Activated naive CD4-positive, alpha-beta T cell treated with anti-CD3 and anti-CD28 coated beads, Interleukin-2, amount 10 ng/mL, durations not matched to agents 7 days and 5 days (primary cell): ENCODE data around the gene NTM.
A peak's percentile ranks its signal among the peaks of the same experiment; 100 is the strongest.
"Not testable (repeated sequence)": the region's sequence is repeated elsewhere in the genome, so short reads cannot be mapped to it uniquely, and the experiment has no call there.

Experiments used
- CTCF ChIA-PET: fragments of 350-600 bp; sonication (Branson Sonifier 250); formaldehyde crosslinking; loops from one replicate; lab custom pipeline; 2021; ENCODE audit warnings: antibody characterized with exemption; lab: Charles Lee
- DNase-seq: peaks from one replicate; pipeline ENCODE4 v3.0.0-alpha.2; 2020
- H3K27ac Mint-ChIP-seq: one replicate; pipeline ENCODE4 v1.8.0; 2021; ENCODE audit warnings: mild to moderate bottlenecking, moderate library complexity, mixed read lengths
- H3K27me3 Mint-ChIP-seq: one replicate; pipeline ENCODE4 v1.8.0; 2021; ENCODE audit warnings: mild to moderate bottlenecking, mixed read lengths
- H3K36me3 Mint-ChIP-seq: one replicate; pipeline ENCODE4 v1.8.0; 2021; ENCODE audit warnings: mixed read lengths
- H3K4me1 Mint-ChIP-seq: one replicate; pipeline ENCODE4 v1.8.0; 2021; ENCODE audit warnings: mixed read lengths
- H3K4me3 Mint-ChIP-seq: one replicate; pipeline ENCODE4 v1.8.0; 2021; ENCODE audit warnings: mild to moderate bottlenecking, moderate library complexity, mixed read lengths
- H3K9me3 Mint-ChIP-seq: one replicate; pipeline ENCODE4 v1.8.0; 2021; ENCODE audit warnings: mixed read lengths

Gene NTM

DNA sequence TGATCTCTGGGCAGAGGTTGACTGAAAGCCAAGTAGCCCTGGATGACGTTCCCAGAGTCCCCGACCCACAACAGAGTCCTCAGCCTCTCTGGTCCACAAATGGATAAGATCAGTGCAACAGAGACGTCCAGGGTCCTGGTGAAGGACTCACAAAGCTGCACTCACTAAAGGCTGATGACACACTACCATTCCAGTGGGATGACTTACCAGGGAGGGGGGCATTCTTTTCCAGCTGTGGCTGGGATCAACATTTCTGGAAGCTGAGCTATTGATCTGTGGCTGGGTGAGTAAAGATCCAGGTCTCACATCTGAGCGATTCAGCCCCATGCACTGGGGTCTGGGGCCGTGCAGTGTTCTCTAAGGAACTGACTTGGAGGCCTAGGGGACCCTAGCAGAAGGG lies 296.2 kb downstream of the NTM start:
- CTCF ChIA-PET = no interaction called here
- H3K27ac Mint-ChIP-seq = no peak overlapping the region

DNA sequence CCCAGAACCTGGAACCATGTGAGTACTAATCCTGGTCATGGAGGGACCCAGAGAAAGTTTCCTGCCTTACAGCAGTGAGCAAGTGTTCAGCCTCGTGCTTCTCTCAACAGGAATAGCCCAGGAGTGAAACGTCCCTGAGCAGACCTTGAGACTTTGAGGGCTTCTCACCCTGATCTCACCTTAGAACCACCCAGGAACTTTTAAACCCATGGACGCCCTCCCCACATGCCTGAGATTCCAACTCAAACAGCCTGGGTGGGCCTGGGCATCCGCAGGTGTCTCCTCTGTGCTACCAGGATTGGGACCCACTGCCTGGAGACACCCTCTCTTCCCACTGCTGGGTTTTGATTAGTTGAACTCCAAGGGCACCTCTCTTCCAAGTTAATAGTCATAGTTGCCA lies 297.2 kb downstream of the NTM start:
- no peaks in the 10 kb centered on the region for H3K27me3 Mint-ChIP-seq
- CTCF ChIA-PET = interaction anchor here (0.7 to 1.2 kb wide), 3 partner anchors 16 to 603 kb away, joined by 3 to 4 read pairs (median 3); no protein-coding TSS in a partner anchor
- DNase-seq = no peak
- no peaks in the 10 kb centered on the region for H3K36me3 Mint-ChIP-seq
- H3K4me1 Mint-ChIP-seq = no peaks in the 10 kb centered on the region
- no peaks in the 10 kb centered on the region for H3K9me3 Mint-ChIP-seq
- H3K27ac Mint-ChIP-seq = no peak overlapping the region
- no peak overlapping the region for H3K4me3 Mint-ChIP-seq

More for the DNA sequence above, 296.2 kb downstream of the NTM start:
- H3K9me3 Mint-ChIP-seq = no peaks in the 10 kb centered on the region
- no peaks in the 10 kb centered on the region for H3K36me3 Mint-ChIP-seq
- no peak overlapping the region for H3K4me3 Mint-ChIP-seq
- no peaks in the 10 kb centered on the region for H3K4me1 Mint-ChIP-seq
- H3K27me3 Mint-ChIP-seq = no peaks in the 10 kb centered on the region
- no peak for DNase-seq

DNA sequence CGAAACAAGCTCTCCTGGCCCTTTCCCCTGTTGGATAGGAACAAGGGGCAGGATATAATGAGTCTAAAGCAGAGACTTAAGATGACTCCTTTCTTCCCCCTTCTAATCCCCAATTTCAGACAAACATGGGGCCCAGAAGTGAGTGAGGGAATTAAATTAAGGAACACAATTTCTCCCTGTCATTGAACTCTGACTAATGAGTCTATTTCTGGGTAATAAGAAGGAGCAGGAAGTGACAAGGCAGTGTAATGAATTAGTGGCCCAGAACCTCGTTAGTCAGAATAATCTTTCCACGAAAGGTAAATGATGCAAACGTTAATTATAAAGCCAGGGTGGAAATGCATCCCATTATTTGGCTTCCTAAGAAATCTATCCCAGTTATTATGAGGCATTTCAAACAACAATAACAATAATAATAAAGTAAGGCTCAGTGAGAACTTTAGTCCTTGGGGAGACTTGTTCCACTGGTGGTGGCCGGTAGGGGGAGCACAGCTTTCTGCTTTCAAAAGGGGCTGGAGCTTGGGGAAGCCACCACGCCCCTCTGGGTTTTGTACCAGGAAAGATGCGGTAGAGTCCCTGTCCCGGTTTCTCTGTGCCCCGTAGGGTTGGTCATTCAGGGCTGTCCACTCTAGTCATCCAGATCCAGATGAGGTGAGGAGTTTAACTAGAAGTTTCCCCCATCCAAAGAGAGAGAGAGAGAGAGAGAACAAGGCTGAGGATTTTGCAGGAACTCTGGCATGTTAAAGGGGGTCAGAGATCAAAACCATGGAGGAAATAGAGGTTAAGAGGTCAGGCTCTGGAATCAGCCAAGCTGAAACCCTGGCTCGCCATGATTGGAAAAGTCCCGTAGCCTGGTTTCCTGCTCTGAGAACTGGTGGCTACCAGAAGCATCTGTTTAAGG lies 298.3 kb downstream of the NTM start:
- H3K4me1 Mint-ChIP-seq = no peaks in the 10 kb centered on the region
- H3K27ac Mint-ChIP-seq = no peak overlapping the region
- H3K36me3 Mint-ChIP-seq = no peaks in the 10 kb centered on the region
- CTCF ChIA-PET = interaction anchor here (0.8 to 2.7 kb wide), 7 partner anchors 10 to 620 kb away, joined by 3 to 8 read pairs (median 3); no protein-coding TSS in a partner anchor
- no peaks in the 10 kb centered on the region for H3K27me3 Mint-ChIP-seq
- no peaks in the 10 kb centered on the region for H3K9me3 Mint-ChIP-seq
- no peak overlapping the region for H3K4me3 Mint-ChIP-seq
- DNase-seq = peak; percentile 52

DNA sequence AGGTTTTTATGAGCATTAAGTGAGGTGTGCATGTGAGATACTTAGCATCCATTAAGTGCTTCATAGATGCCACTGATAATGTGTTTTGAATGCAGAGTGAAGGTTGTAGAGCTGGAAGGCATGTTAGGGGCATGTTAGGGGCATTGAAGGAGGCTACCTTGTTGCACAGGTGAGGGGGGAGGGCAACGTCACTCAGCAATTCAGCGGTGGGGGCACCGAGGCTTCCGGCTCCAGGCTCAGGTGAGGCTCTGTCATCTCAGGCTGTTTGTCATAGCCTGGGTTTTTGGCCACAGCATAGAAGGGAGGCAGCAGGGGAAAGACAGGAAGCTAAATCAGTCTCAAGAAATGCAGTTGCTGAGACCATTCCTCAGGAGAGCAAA lies 299.0 kb downstream of the NTM start:
- Mint-ChIP-seq H3K27ac (no peak overlapping the region), H3K27me3 (peaks cover 3% of the 10 kb centered on the region), H3K9me3 (no peaks in the 10 kb centered on the region), H3K36me3 (no peaks in the 10 kb centered on the region), H3K4me3 (no peak overlapping the region), H3K4me1 (no peaks in the 10 kb centered on the region)
- CTCF ChIA-PET = interaction anchor here (0.8 to 2.7 kb wide), 6 partner anchors 9 to 621 kb away, joined by 3 to 8 read pairs (median 5); no protein-coding TSS in a partner anchor
- DNase-seq = no peak

DNA sequence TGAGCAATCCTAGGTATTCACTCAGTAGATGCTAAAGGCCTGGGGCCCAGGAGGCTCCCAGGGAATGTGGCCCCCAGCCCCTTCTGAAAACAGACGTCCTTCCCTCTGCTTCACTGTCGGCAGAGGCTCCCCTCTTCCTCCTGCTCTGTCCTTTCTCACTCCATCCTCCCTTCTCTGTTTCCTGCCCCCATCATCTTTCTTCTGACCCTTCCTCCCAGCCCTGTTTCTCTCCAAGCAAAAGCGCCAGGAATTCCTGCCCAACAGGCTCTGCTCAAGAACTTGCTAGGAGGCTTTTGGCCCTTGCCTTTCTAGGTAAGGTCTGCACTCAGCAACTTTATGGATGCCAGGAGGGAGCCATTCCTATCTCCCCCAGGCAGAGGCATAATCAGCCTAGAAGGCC lies 300.5 kb downstream of the NTM start:
- Mint-ChIP-seq H3K4me3 (no peak overlapping the region), H3K27ac (no peak overlapping the region), H3K36me3 (no peaks in the 10 kb centered on the region), H3K27me3 (peaks cover 3% of the 10 kb centered on the region), H3K9me3 (no peaks in the 10 kb centered on the region), H3K4me1 (no peaks in the 10 kb centered on the region)
- DNase-seq = no peak
- CTCF ChIA-PET = interaction anchor here (1.3 kb wide), 1 partner anchor 610 kb away, joined by 4 read pairs; no protein-coding TSS in a partner anchor

DNA sequence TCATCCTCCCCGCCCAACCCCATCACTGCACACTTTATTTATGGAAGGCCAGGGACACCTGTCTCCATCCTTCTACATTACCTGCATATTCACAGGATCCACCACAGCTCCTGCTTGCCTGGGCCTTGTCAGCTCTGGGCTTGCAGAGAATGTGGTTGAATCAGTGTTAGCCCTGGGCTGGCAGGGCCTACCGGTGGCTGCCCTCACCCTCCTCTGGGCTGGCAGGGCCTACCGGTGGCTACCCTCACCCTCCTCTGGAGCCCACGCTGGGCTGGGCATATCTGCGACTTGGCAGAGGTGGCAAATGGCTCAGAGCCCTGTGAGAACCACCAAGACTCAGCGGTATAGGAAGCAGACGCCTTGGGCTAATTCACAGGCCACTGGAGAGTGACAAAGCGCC lies 300.9 kb downstream of the NTM start:
- Mint-ChIP-seq H3K9me3 (no peaks in the 10 kb centered on the region), H3K27ac (no peak overlapping the region), H3K4me1 (no peaks in the 10 kb centered on the region), H3K36me3 (no peaks in the 10 kb centered on the region), H3K27me3 (peaks cover 3% of the 10 kb centered on the region), H3K4me3 (no peak overlapping the region)
- CTCF ChIA-PET = no interaction called here
- no peak for DNase-seq

DNA sequence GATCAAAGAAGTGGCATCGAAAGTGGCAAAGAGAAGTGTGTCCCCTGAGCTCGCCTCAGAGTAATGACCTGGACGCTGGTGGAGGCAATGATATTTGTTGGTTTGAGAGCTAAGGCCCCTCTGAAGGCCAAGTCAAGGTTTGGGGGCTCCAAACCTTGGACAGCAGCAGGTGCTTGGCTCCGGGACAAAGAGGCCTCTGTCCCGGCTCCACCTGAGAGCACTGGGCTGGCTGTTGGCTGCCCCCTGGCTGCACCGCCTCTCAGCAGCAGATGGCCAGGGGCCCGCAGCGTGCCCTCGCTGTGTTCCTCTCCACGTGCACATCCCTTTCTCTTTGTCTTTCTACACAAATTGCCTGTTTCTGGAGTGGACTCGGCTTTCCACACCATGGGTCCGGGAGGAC lies 301.3 kb downstream of the NTM start:
- peaks cover 3% of the 10 kb centered on the region for H3K27me3 Mint-ChIP-seq
- DNase-seq = no peak
- H3K36me3 Mint-ChIP-seq = no peaks in the 10 kb centered on the region
- CTCF ChIA-PET = no interaction called here
- no peak overlapping the region for H3K4me3 Mint-ChIP-seq
- no peaks in the 10 kb centered on the region for H3K4me1 Mint-ChIP-seq
- H3K9me3 Mint-ChIP-seq = no peaks in the 10 kb centered on the region
- no peak overlapping the region for H3K27ac Mint-ChIP-seq

DNA sequence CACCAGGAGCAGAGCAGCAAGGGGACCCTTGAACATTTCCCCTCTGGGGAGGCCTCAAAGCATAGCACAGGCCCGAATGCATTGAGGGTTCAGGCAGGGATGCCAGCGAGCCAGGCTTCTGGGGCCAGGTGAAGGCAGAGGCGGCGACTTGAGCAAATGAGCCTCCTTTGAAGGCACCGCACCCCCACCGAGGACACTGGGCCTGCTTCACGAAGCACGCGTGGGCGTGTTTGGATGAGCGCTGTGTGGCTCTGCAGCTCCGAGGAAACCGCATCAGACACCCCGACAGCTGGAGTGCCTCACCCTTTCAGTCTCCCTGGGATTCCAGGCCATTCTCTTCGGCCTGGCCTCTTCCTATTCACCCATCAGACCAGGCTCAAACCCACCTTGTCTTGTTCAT lies 301.8 kb downstream of the NTM start:
- no peaks in the 10 kb centered on the region for H3K4me1 Mint-ChIP-seq
- no peak overlapping the region for H3K4me3 Mint-ChIP-seq
- CTCF ChIA-PET = no interaction called here
- H3K27me3 Mint-ChIP-seq = peaks cover 3% of the 10 kb centered on the region
- no peak for DNase-seq
- H3K27ac Mint-ChIP-seq = no peak overlapping the region
- no peaks in the 10 kb centered on the region for H3K36me3 Mint-ChIP-seq
- no peaks in the 10 kb centered on the region for H3K9me3 Mint-ChIP-seq

DNA sequence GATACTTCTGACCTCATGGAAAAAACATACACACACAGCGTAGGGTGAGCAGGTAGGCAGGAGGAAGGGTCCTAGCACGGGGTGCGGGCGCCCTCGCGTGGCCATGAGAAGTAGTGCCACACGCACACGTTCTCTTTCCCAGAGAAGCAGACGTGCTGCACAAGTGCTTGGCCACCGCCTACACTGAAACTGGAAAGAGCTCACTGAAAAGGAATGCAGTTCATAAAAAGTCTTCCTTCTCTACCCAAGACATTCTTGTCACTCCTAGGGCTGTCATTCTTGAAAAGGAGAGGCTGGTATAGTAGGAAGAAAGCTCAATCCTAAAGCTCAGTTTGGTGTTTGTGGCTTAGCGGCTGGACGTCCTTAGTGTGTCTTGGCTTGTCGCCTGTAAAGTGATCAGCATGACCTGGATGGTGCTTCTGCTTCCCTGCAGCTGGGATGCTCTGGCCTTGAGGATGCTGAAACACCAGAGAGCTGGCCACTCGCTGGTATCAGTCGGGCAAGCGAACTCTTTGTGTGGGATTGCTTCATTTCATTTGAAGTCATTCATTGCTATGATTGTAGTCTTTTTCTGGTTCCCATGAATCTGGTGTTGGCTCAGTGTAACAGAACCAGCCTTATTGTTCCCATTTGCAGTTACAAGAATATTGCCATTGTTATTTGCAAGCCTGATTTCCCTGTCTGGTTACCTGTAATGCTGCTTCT lies 303.8 kb downstream of the NTM start:
- H3K27ac Mint-ChIP-seq = no peak overlapping the region
- H3K9me3 Mint-ChIP-seq = no peaks in the 10 kb centered on the region
- DNase-seq = peak; percentile 62
- H3K36me3 Mint-ChIP-seq = no peaks in the 10 kb centered on the region
- H3K4me3 Mint-ChIP-seq = no peak overlapping the region
- H3K4me1 Mint-ChIP-seq = no peaks in the 10 kb centered on the region
- CTCF ChIA-PET = interaction anchor here (0.6 to 1.9 kb wide), 17 partner anchors 9 to 752 kb away, joined by 3 to 24 read pairs (median 3); no protein-coding TSS in a partner anchor
- H3K27me3 Mint-ChIP-seq = peaks cover 3% of the 10 kb centered on the region

DNA sequence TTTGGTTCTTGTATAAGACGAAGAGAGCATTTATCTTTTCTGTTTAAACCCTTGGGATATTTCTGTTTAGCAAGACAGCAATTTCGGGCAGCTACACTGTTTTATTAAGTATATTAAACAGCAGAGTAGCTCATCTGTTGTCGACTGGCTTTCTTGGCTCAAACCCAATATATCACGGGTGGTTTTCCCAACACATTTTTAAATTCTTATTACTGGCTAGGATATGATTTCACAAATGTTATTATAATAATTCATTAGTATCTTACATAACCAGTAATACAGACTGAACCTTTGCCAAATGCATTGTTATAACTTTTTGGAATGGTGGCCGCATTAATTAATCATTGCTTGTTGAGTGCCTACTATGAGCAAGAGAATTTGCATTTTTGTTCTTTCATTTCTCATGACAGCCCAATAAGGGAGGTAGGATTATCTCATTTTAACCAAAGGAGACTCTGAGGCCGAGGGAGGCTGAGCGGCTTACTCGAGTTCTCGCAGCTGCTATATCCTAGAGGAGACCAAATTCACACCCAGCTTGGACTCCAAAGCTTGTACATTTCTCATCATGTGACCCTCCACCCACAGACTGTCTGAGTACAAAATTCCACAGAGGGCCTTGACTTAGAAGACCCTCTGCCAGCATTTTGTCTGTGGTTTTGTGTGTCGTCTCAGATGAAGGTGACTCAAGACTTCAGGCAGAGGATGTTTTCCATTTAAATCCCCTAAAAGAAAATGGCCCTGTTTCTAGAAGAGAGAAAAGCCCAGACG lies 304.9 kb downstream of the NTM start:
- Mint-ChIP-seq H3K9me3 (no peaks in the 10 kb centered on the region), H3K27me3 (peaks cover 3% of the 10 kb centered on the region), H3K27ac (no peak overlapping the region), H3K36me3 (no peaks in the 10 kb centered on the region), H3K4me3 (no peak overlapping the region), H3K4me1 (no peaks in the 10 kb centered on the region)
- no peak for DNase-seq
- CTCF ChIA-PET = interaction anchor here (1.1 to 1.9 kb wide), 8 partner anchors 9 to 611 kb away, joined by 3 to 24 read pairs (median 4); no protein-coding TSS in a partner anchor

DNA sequence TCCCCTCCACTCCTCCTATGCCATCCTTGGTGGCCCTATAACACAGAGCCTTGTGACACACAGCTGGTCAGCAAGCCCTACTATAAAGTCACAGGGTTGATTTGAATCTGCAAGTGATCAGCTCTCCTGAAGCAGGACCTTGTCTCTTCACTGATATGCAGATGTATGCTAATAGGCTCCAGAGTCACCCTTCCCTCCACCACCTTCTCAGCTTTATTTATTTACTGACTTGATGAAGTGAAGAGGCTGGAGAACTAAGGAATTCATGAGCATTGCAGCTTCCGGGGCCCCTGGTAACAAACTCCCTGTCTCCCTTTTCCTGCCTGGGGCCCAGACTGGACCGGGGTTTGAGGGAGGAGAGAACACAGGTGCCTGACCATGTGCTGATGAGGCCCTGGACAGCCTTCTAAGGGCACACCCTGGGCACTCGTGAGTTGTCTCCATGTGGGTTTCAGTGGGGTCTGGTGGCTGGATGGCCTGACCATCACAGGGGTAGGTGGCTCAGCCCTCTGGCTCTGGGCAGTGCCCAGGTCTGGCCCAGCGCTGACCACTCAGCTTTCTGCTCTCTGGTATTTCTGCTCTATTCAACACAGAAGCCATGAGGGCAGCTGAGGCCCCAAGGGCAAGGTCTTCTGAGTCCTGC lies 307.5 kb downstream of the NTM start:
- CTCF ChIA-PET = interaction anchor here (0.6 to 2.3 kb wide), 4 partner anchors 9 to 613 kb away, joined by 3 to 8 read pairs (median 4); no protein-coding TSS in a partner anchor

DNA sequence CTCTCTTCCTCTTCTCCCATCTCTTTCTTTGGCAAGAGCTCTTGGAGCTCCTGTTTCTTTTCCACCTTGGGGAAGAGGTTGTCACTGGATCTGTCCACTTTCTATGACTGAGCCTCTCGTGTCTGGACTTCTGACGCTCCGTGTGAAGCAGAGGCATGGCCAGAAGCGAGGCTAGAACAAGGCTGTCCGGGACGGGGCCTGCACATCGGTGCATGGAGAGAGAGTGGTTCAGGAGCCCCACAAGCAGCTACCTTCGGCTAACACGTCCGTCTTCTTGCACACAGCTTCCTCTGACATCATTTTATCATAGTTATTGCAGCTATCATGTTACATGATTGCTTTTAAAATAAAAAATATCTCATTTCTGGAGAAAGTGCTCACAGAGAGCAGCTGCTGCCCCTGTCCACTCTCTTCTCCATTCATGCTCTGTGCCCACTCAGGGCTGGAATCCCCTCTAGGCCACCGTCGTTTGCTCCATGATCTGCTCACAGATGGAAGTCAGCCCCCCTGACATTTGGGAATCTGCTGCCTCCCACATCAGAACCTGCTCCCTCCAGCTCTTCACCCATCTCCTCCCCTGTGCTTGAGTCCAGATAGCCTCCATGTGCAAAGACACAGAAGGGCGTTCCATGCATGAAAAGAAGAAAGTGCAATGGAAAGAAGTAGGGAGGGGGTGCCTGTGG lies 308.4 kb downstream of the NTM start:
- no peak overlapping the region for H3K4me3 Mint-ChIP-seq
- DNase-seq = no peak
- H3K27me3 Mint-ChIP-seq = peaks cover 3% of the 10 kb centered on the region
- H3K9me3 Mint-ChIP-seq = no peaks in the 10 kb centered on the region
- CTCF ChIA-PET = interaction anchor here (0.9 to 2.3 kb wide), 3 partner anchors 9 to 614 kb away, joined by 4 to 8 read pairs (median 4); no protein-coding TSS in a partner anchor
- H3K36me3 Mint-ChIP-seq = no peaks in the 10 kb centered on the region
- H3K4me1 Mint-ChIP-seq = no peaks in the 10 kb centered on the region
- no peak overlapping the region for H3K27ac Mint-ChIP-seq

More for the DNA sequence above, 307.5 kb downstream of the NTM start:
- Mint-ChIP-seq H3K4me1 (no peaks in the 10 kb centered on the region), H3K27me3 (peaks cover 3% of the 10 kb centered on the region), H3K36me3 (no peaks in the 10 kb centered on the region), H3K4me3 (no peak overlapping the region), H3K9me3 (no peaks in the 10 kb centered on the region), H3K27ac (no peak overlapping the region)
- no peak for DNase-seq

DNA sequence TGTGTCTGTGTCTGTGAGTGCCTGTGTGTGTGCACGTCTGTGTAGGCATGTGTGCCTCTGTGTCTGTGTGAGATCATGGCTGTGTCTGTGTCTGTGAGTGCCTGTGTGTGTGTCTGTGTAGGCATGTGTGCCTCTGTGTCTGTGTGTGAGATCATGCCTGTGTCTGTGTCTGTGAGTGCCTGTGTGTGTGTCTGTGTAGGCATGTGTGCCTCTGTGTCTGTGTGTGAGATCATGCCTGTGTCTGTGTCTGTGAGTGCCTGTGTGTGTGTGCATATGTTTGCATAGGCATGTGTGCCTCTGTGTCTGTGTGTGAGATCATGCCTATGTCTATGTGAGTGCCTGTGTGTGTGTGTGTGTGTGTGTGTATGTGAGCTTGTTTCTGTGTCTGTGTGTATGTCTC lies 310.0 kb downstream of the NTM start:
- H3K36me3 Mint-ChIP-seq, H3K4me3 Mint-ChIP-seq, H3K4me1 Mint-ChIP-seq, H3K9me3 Mint-ChIP-seq, H3K27me3 Mint-ChIP-seq, CTCF ChIA-PET, DNase-seq, H3K27ac Mint-ChIP-seq: not testable (repeated sequence)
